Right lobe of liver (tissue), 6 donors: Measurements from ENCODE around the gene DHRS9. TPM values are rescaled to one million over a fixed set of nuclear protein-coding genes. Genes with fewer than 3 reads are reported as not detected.

Experiments
- ATAC-seq, 4 donors: fragments of 200-7000 bp; cut with Tn5 transposase; one replicate each; pipeline ENCODE4 v1.9.1; 2020; ENCODE audit warnings: mild to moderate bottlenecking in 4 of 4, moderate library complexity in 4 of 4
- DNase-seq, 3 donors: peaks; one replicate each; pipeline ENCODE4 v3.0.0-alpha.2; 2020
- H3K27ac ChIP-seq, 3 donors: fragments of 200-600 bp; one replicate each; pipeline ENCODE4 v1.8.0; 2022
- H3K27me3 ChIP-seq, 2 donors: fragments of 200-600 bp; one replicate each; pipeline ENCODE4 v1.8.0; 2022
- H3K36me3 ChIP-seq, 4 donors: fragments of 200-600 bp; sonication (generic) in 1 of 4; one replicate each; pipeline versions ENCODE4 v1.5.1 to v1.8.0; 2017 to 2022; ENCODE audit warnings: control low read depth in 1 of 4
- H3K4me1 ChIP-seq, 4 donors: fragments of 200-600 bp; sonication (generic) in 1 of 4; one replicate each; pipeline versions ENCODE4 v1.5.1 to v1.8.0; 2017 to 2022; ENCODE audit warnings: control low read depth in 1 of 4
- H3K4me3 ChIP-seq, 3 donors: fragments of 200-600 bp; one replicate each; pipeline ENCODE4 v1.8.0; 2022
- H3K9me3 ChIP-seq, 4 donors: fragments of 200-600 bp; sonication (generic) in 1 of 4; one replicate each; pipeline versions ENCODE4 v1.5.1 to v1.8.0; 2017 to 2022; ENCODE audit warnings: control low read depth in 1 of 4
- CTCF ChIP-seq, 4 donors: fragments of 200-600 bp in 3 of 4; fragments of 450-650 bp in 1 of 4; IDR thresholded peaks; one replicate each; pipeline versions ENCODE4 v1.5.1 to v1.8.0; 2016 to 2022; ENCODE audit warnings: antibody characterized with exemption in 4 of 4, mild to moderate bottlenecking in 2 of 4
- POLR2A ChIP-seq: fragments of 450-650 bp; IDR thresholded peaks from one replicate; pipeline ENCODE4 v1.6.1; 2017; ENCODE audit warnings: antibody characterized with exemption, mild to moderate bottlenecking
- WGBS: methylation state at CpG from one replicate; pipeline ENCODE4 v1.1.6; 2018; ENCODE audit warnings: low coverage, low lambda C conversion rate; ENCODE audit not compliant: insufficient coverage; ENCODE audit errors: missing lambda C conversion rate; 5-methylcytosine and 5-hydroxymethylcytosine counted together
- intact Hi-C, 2 donors: fragments of 100-400 bp; cut with DNase I; formaldehyde crosslinking; loops; one replicate each; pipeline versions ENCODE4 v1.11.2 to v1.14.1; 2022
- total RNA-seq, 6 experiments: library from RNA; depleted of rRNA in 2 of 6; stranded (reverse); fragments of >200 nt in 2 of 6; fragmentation: NEBNext Ultra II Directional in 3 of 6; extraction: Animal tissue kit (Norgen Biotek cat#: 25700) in 3 of 6; gene quantifications; one replicate each; pipeline versions ENCODE4 v1.1.0 to v1.2.4, GENCODE V29; 2016 to 2023
- donor health status: DM: no; HTN: yes; CAD: no.
- donor health status: DM: no; HTN: no; CAD: no.
- donor health status: DM: no; HTN: no; CAD: no.
- donor health status: DM: no; HTN: yes; CAD: no.
- donor health status: DM: no; HTN: yes; CAD: no.

Gene DHRS9
- total RNA-seq, 6 experiments from 2014 or later, result 0.29 to 1.2 (median 0.55) TPM

- Histone ChIP-seq H3K27me3 (no peaks in the 10 kb centered on the region), H3K4me1 (peaks cover 0 to 22% (median 0%) of the 10 kb centered on the region in 4 donors), H3K9me3 (no peaks in the 10 kb centered on the region), H3K36me3 (no peaks in the 10 kb centered on the region), H3K4me3 (no peak overlapping the region), H3K27ac (no peak overlapping the region)
- DNase-seq (no peak), ATAC-seq (peak in 1 of 4 donors; percentile 26)
- intact Hi-C loops, result no loop called here
- 36% methylated on average over 1 of the region's 1 CpG for WGBS
- no peak for TF ChIP-seq CTCF (IDR thresholded peaks at IDR 0.05)
- TF ChIP-seq POLR2A, result no peak
Measured at GRCh38 chr2:169066897-169067296, 2.5 kb upstream of the DHRS9 start.

GRCh38 chr2:169069833-169070232 lies 470 bp downstream of the DHRS9 start:
- 80% methylated on average over 2 of the region's 2 CpGs for WGBS
- no peak for ATAC-seq
- H3K4me3 ChIP-seq, result no peak overlapping the region

GRCh38 chr2:169071455-169071854 lies 2.1 kb downstream of the DHRS9 start:
- H3K9me3 ChIP-seq, result no peaks in the 10 kb centered on the region
- H3K36me3 ChIP-seq, result no peaks in the 10 kb centered on the region
- H3K4me1 ChIP-seq, result peaks cover 0 to 40% (median 9%) of the 10 kb centered on the region in 4 donors
- WGBS, result 35% methylated on average over 5 of the region's 5 CpGs
- H3K27ac ChIP-seq, result peak overlapping the region; percentile 67 to 94 (median 83)
- DNase-seq, result peak in 1 of 3 donors; percentile 61
- intact Hi-C loops, result no loop called here
- no peak overlapping the region for H3K4me3 ChIP-seq
- peak; percentile 37 to 60 (median 56) for ATAC-seq
- H3K27me3 ChIP-seq, result no peaks in the 10 kb centered on the region
- TF ChIP-seq POLR2A (no peak), CTCF (IDR thresholded peaks at IDR 0.05) (no peak)

More at GRCh38 chr2:169069833-169070232, 470 bp downstream of the DHRS9 start:
- H3K27me3 ChIP-seq, result no peaks in the 10 kb centered on the region
- peaks cover 0 to 48% (median 7%) of the 10 kb centered on the region in 4 donors for H3K4me1 ChIP-seq
- H3K27ac ChIP-seq, result no peak overlapping the region
- intact Hi-C loops, result no loop called here
- no peaks in the 10 kb centered on the region for H3K36me3 ChIP-seq
- no peak for DNase-seq
- H3K9me3 ChIP-seq, result no peaks in the 10 kb centered on the region
- TF ChIP-seq CTCF (IDR thresholded peaks at IDR 0.05) (no peak), POLR2A (no peak)

GRCh38 chr2:169072163-169072925 lies 3.0 kb downstream of the DHRS9 start:
- peak overlapping the region in 1 of 3 donors; percentile 7 for H3K4me3 ChIP-seq
- peak overlapping the region; percentile 67 to 94 (median 83) for H3K27ac ChIP-seq
- no peaks in the 10 kb centered on the region for H3K27me3 ChIP-seq
- no peaks in the 10 kb centered on the region for H3K36me3 ChIP-seq
- no peaks in the 10 kb centered on the region for H3K9me3 ChIP-seq
- H3K4me1 ChIP-seq, result peaks cover 0 to 36% (median 9%) of the 10 kb centered on the region in 4 donors
- TF ChIP-seq POLR2A (no peak), CTCF (IDR thresholded peaks at IDR 0.05) (no peak)
- peak; percentile 62 to 79 (median 65) for ATAC-seq
- 18% methylated on average over 4 of the region's 4 CpGs for WGBS
- intact Hi-C loops, result no loop called here
- no peak for DNase-seq
